ENCODE measurements around the gene ERCC6.

- TF ChIP-seq, protein P1, sequence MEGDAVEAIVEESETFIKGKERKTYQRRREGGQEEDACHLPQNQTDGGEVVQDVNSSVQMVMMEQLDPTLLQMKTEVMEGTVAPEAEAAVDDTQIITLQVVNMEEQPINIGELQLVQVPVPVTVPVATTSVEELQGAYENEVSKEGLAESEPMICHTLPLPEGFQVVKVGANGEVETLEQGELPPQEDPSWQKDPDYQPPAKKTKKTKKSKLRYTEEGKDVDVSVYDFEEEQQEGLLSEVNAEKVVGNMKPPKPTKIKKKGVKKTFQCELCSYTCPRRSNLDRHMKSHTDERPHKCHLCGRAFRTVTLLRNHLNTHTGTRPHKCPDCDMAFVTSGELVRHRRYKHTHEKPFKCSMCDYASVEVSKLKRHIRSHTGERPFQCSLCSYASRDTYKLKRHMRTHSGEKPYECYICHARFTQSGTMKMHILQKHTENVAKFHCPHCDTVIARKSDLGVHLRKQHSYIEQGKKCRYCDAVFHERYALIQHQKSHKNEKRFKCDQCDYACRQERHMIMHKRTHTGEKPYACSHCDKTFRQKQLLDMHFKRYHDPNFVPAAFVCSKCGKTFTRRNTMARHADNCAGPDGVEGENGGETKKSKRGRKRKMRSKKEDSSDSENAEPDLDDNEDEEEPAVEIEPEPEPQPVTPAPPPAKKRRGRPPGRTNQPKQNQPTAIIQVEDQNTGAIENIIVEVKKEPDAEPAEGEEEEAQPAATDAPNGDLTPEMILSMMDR (IDR thresholded peaks at IDR 0.05): no peak
- no peak for TF ChIP-seq POLR2A (IDR thresholded peaks at IDR 0.05)
These were observed 49.1 kb upstream of the ERCC6 start for GRCh38 chr10:49587981-49588380.

All from heart left ventricle (tissue), 13 donors.